Measurements from ENCODE around the gene ZNF385A. TPM values are rescaled to one million over a fixed set of nuclear protein-coding genes. Genes with fewer than 3 reads are reported as not detected.

The ZNF385A gene
- total RNA-seq (2022; extraction: Qiagen RNA extraction; ENCODE audit: low read depth): 16.3 to 23.1 TPM (median 22.3 TPM) in 5 replicates

DNA sequence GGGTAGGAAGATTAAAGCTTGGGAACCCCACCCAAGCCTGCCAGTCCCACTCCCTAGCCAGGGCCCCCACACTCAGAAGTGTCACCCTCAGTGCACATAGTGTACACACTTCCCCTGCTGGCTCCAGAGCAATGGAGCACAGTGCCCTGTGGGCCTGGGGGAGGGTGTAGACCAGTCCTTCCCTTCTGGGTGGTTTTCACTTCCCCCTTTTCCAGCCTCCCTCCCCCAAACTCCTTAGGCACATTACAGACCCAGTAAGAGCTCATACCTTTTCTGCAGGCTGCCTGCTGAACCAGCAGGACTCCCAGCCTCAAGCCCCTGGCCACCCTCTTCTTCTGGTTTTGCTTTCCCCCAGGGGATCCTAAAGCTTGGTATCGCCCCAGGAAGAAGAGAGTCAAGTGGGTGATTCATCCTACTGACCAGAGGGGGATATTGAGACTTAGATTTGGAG, at the start of gene ZNF385A:
TSS of gene ZNF385A (minus strand) at position 143 of the 451 bp plus-strand sequence. CDS start 219 bp downstream, outside the sequence.

DNA sequence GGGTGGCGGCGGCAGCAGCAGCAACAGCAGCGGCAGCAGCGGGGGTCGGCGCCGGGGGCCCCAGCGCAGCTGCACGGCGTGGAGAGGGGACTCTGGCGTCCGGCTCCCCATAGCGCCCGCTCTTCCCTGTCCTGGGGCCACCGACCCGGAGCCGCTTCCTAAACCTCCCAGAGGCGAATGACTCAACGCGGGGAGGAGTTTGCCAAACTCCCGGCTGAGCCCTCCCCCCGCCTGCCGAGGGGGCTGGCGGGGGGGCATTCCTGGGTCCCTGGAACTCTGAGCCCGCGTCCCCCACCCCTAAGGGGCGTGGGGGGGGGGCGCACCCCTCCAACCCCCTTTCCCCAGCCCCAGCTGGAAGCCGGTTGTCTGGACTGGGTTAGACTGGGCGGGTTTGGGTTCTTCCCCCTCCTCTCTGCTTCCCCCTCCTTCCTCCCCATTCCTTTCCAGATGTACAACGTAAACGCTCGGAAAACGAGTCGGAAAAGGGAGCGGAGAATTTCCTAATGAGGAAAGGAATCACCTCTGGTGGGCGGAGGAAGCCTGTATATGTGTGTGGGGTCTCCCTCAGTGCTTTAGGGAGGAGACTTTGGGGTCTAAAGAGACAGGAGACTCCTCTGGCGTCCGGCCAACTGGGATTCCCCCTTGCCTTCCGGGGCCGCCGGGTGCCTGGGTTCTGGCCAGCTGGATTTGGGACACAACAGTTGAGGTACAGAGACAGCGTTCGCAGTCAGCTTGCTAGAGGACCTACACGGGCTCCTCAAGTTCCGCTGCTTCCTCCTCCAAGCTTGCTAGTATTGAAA, 34.8 kb upstream of the ZNF385A start, which contains the start of gene ITGA5:
TSS of gene ITGA5 (minus strand) at position 179 of the 800 bp plus-strand sequence. CDS start at position 111, 68 bp downstream.

DNA sequence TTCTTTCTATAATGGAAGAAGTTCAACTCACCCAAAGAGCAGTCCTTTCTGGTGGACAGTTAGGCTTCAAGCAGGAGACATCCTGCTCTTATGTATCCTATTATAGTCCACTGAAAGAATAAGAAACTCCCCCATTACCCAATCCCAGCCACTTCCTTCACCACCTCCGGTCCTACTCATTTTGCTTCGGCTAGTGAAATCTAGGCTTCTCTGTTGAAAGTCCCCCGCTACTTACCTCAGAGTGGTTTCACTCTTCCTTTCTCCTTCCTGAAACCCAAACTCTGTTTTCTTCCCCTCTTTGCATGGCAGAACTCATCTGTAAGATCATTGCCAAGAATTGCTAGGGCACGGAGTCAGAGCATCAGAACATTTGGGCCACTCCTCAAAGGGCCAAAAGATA, 20.1 kb downstream of the ZNF385A start, which contains the start of gene GPR84:
TSS of gene GPR84 (minus strand) at position 74 of the 400 bp plus-strand sequence. CDS start 635 bp downstream, outside the sequence.

GRCh38 chr12:54324617-54325441, 59.7 kb downstream of the ZNF385A start, which contains the start of gene COPZ1:
Gene COPZ1, plus strand, starts transcription at chr12:54325131. Its CDS starts 33 bp downstream, at chr12:54325164.

Other genes starting within 250 kb of the ZNF385A start
- 25.0 to 34.6 TPM (median 30.1 TPM) in 5 replicates for gene SMUG1, start 195.7 kb downstream of the ZNF385A start, total RNA-seq (2022; extraction: Qiagen RNA extraction; ENCODE audit: low read depth)
- gene CBX5, start 104.6 kb downstream of the ZNF385A start, total RNA-seq (2022; extraction: Qiagen RNA extraction; ENCODE audit: low read depth): 20.9 to 25.9 TPM (median 23.1 TPM) in 5 replicates
- gene HNRNPA1, start 104.0 kb downstream of the ZNF385A start, total RNA-seq (2022; extraction: Qiagen RNA extraction; ENCODE audit: low read depth): 1,512 to 2,276 TPM (median 1,557 TPM) in 5 replicates
- 0.10 TPM in 1 of 5 replicates, not detected in the others for gene NFE2, start 83.7 kb downstream of the ZNF385A start, total RNA-seq (2022; extraction: Qiagen RNA extraction; ENCODE audit: low read depth)
- gene COPZ1, start 59.6 kb downstream of the ZNF385A start, total RNA-seq (2022; extraction: Qiagen RNA extraction; ENCODE audit: low read depth): 214 to 280 TPM (median 224 TPM) in 5 replicates
- gene GPR84, start 20.2 kb downstream of the ZNF385A start, total RNA-seq (2022; extraction: Qiagen RNA extraction; ENCODE audit: low read depth): not detected in 5 replicates
- gene ITGA5, start 34.5 kb upstream of the ZNF385A start, total RNA-seq (2022; extraction: Qiagen RNA extraction; ENCODE audit: low read depth): 195 to 281 TPM (median 253 TPM) in 5 replicates
- gene GTSF1, start 88.9 kb upstream of the ZNF385A start, total RNA-seq (2022; extraction: Qiagen RNA extraction; ENCODE audit: low read depth): not detected in 5 replicates
- gene NCKAP1L, start 113.0 kb upstream of the ZNF385A start, total RNA-seq (2022; extraction: Qiagen RNA extraction; ENCODE audit: low read depth): 0.02 TPM in 1 of 5 replicates, not detected in the others
- gene PDE1B, start 164.9 kb upstream of the ZNF385A start, total RNA-seq (2022; extraction: Qiagen RNA extraction; ENCODE audit: low read depth): 0.17 TPM in 1 of 5 replicates, not detected in the others
- 0.21 to 0.24 TPM in 2 of 5 replicates, not detected in the others for gene PPP1R1A, start 203.9 kb upstream of the ZNF385A start, total RNA-seq (2022; extraction: Qiagen RNA extraction; ENCODE audit: low read depth)

All from A549 treated with GW870086 at 1 μM for 4 hours (cell line).